ENCODE data around the gene WASHC3.

- no peak for TF ChIP-seq CTCF (IDR thresholded peaks at IDR 0.05; ENCODE audit: poor library complexity)
- no peak for TF ChIP-seq EZH2 (IDR thresholded peaks at IDR 0.05; ENCODE audit: borderline replicate concordance)
- no peak for TF ChIP-seq EZH2phosphoT487 (IDR thresholded peaks at IDR 0.05; ENCODE audit: low read depth, severe bottlenecking, unreplicated experiment)
Observed at GRCh38 chr12:102016472-102016871, 45.3 kb downstream of the WASHC3 start.

Measured in hepatocyte (in vitro differentiated cells).